NCI-H2107 treated with DMSO at 0.1 percent for 48 hours (cell line): ENCODE data around the gene SYP.
"Not testable (repeated sequence)": the region's sequence is repeated elsewhere in the genome, so short reads cannot be mapped to it uniquely, and the experiment has no call there.

Experiments used
- DNase-seq: peaks from one replicate; lab custom pipeline; 2025; ENCODE audit not compliant: unreplicated experiment; lab: John Stamatoyannopoulos, UW

The SYP gene

GRCh38 chrX:49143154-49143553 is 56.8 kb downstream of the SYP start:
- DNase-seq: not testable (repeated sequence)

- not testable (repeated sequence) for DNase-seq
Observed at GRCh38 chrX:49142264-49142663, 57.7 kb downstream of the SYP start.

- DNase-seq: no peak
Observed at GRCh38 chrX:49139713-49140112, 60.3 kb downstream of the SYP start.
